Activated CD8-positive, alpha-beta memory T cell treated with anti-CD3 and anti-CD28 coated beads for 24 hours (primary cell): Measurements from ENCODE around the gene CCDC6.
"Not testable (repeated sequence)": the region's sequence is repeated elsewhere in the genome, so short reads cannot be mapped to it uniquely, and the experiment has no call there.

Experiments used
- DNase-seq: peaks from one replicate; pipeline ENCODE4 v3.0.0-alpha.2; 2020

Gene CCDC6

GRCh38 chr10:59905066-59905730, 1.2 kb downstream of the CCDC6 start:
- DNase-seq: peak; percentile 77

GRCh38 chr10:59904426-59905065, 1.8 kb downstream of the CCDC6 start:
- no peak for DNase-seq

GRCh38 chr10:59903871-59904270, 2.5 kb downstream of the CCDC6 start:
- DNase-seq: no peak

- no peak for DNase-seq
Measured at GRCh38 chr10:59902016-59902415, 4.3 kb downstream of the CCDC6 start.

GRCh38 chr10:59901470-59901869, 4.9 kb downstream of the CCDC6 start:
- DNase-seq: no peak

GRCh38 chr10:59900048-59900727, 6.2 kb downstream of the CCDC6 start:
- no peak for DNase-seq

- no peak for DNase-seq
Measured at GRCh38 chr10:59898125-59898835, 8.1 kb downstream of the CCDC6 start.

GRCh38 chr10:59896191-59896590, 10.2 kb downstream of the CCDC6 start:
- no peak for DNase-seq

GRCh38 chr10:59895629-59896116, 10.7 kb downstream of the CCDC6 start:
- DNase-seq: no peak

- DNase-seq: no peak
Measured at GRCh38 chr10:59894114-59894513, 12.2 kb downstream of the CCDC6 start.

GRCh38 chr10:59892697-59893096, 13.7 kb downstream of the CCDC6 start:
- DNase-seq: no peak

- no peak for DNase-seq
Measured at GRCh38 chr10:59891936-59892335, 14.4 kb downstream of the CCDC6 start.

GRCh38 chr10:59891349-59891748, 15.0 kb downstream of the CCDC6 start:
- no peak for DNase-seq

- DNase-seq: no peak
Measured at GRCh38 chr10:59888781-59889435, 17.4 kb downstream of the CCDC6 start.

- DNase-seq: no peak
Measured at GRCh38 chr10:59887972-59888640, 18.2 kb downstream of the CCDC6 start.

GRCh38 chr10:59887006-59887405, 19.4 kb downstream of the CCDC6 start:
- no peak for DNase-seq

- no peak for DNase-seq
Measured at GRCh38 chr10:59885430-59886134, 20.8 kb downstream of the CCDC6 start.

GRCh38 chr10:59884893-59885292, 21.5 kb downstream of the CCDC6 start:
- DNase-seq: not testable (repeated sequence)

- DNase-seq: no peak
Measured at GRCh38 chr10:59881640-59882039, 24.7 kb downstream of the CCDC6 start.

GRCh38 chr10:59880971-59881510, 25.3 kb downstream of the CCDC6 start:
- peak; percentile 79 for DNase-seq

- no peak for DNase-seq
Measured at GRCh38 chr10:59880019-59880717, 26.2 kb downstream of the CCDC6 start.
